ENCODE results near the gene SPACDR. TPM values are rescaled to one million over a fixed set of nuclear protein-coding genes. Genes with fewer than 3 reads are reported as not detected.

The SPACDR gene
- total RNA-seq, 1 experiment from 2014 or later = 4.5 TPM

DNA sequence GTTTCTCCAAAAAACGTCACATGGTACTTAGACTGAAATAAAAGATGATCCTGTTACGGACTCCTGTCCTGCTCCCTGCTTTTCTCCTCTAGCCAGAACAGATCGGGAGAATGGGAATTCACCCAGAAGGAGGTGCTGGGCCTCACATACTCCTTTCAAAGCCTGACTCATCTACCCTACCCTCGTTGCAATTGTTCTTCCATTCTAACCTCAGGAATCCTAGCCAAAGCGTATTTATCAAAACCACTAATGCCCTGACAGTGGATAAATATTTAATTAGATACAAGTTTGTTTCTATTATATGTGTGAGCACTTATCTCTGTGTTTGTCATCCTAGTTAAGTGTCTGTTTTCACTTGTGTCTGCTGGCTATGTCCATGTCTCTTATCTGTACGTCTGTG, 57.3 kb downstream of the SPACDR start:
- Mint-ChIP-seq H3K27me3 (ENCODE audit: unreplicated experiment) (no peaks in the 10 kb centered on the region), H3K27ac (ENCODE audit: unreplicated experiment) (no peak overlapping the region), H3K4me3 (ENCODE audit: low read depth, unreplicated experiment) (no peak overlapping the region), H3K9me3 (ENCODE audit: low read depth, unreplicated experiment) (no peaks in the 10 kb centered on the region), H3K36me3 (ENCODE audit: insufficient read depth, unreplicated experiment) (no peaks in the 10 kb centered on the region), H3K4me1 (ENCODE audit: low read depth, unreplicated experiment) (no peaks in the 10 kb centered on the region)
- TF ChIP-seq, protein P1, sequence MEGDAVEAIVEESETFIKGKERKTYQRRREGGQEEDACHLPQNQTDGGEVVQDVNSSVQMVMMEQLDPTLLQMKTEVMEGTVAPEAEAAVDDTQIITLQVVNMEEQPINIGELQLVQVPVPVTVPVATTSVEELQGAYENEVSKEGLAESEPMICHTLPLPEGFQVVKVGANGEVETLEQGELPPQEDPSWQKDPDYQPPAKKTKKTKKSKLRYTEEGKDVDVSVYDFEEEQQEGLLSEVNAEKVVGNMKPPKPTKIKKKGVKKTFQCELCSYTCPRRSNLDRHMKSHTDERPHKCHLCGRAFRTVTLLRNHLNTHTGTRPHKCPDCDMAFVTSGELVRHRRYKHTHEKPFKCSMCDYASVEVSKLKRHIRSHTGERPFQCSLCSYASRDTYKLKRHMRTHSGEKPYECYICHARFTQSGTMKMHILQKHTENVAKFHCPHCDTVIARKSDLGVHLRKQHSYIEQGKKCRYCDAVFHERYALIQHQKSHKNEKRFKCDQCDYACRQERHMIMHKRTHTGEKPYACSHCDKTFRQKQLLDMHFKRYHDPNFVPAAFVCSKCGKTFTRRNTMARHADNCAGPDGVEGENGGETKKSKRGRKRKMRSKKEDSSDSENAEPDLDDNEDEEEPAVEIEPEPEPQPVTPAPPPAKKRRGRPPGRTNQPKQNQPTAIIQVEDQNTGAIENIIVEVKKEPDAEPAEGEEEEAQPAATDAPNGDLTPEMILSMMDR (IDR thresholded peaks at IDR 0.05; ENCODE audit: unreplicated experiment) = no peak
- BruUV-seq (replicated peaks) = no TSS peak
- DNase-seq = no peak
- CTCF ChIA-PET = interaction anchor here (1.0 kb wide), 1 partner anchor 9 kb away, joined by 4 read pairs; no protein-coding TSS in a partner anchor
- intact Hi-C loops (cut with micrococcal nuclease; ENCODE audit: unreplicated experiment) = no loop called here

Other genes with a start within 250 kb of the SPACDR start
- not detected in 2 replicates for gene PVRIG, start 244.3 kb downstream of the SPACDR start, total RNA-seq (2022)
- not detected in 2 replicates for gene SPDYE3, start 156.6 kb downstream of the SPACDR start, total RNA-seq (2022)
- 40.0 and 40.4 TPM in 2 replicates for gene PILRB, start 106.1 kb downstream of the SPACDR start, total RNA-seq (2022)
- 3.1 and 3.3 TPM in 2 replicates for gene PILRA, start 90.8 kb downstream of the SPACDR start, total RNA-seq (2022)
- gene ZCWPW1, start 35.6 kb downstream of the SPACDR start, total RNA-seq (2022) = 4.1 and 4.3 TPM in 2 replicates
- gene MEPCE, start 34.4 kb downstream of the SPACDR start, total RNA-seq (2022) = 26.1 and 30.6 TPM in 2 replicates
- gene PPP1R35, start 27.8 kb downstream of the SPACDR start, total RNA-seq (2022) = 23.5 and 29.1 TPM in 2 replicates
- gene TSC22D4, start 15.0 kb upstream of the SPACDR start, total RNA-seq (2022) = 24.4 and 27.3 TPM in 2 replicates
- gene NYAP1, start 19.7 kb upstream of the SPACDR start, total RNA-seq (2022) = 0.38 and 0.39 TPM in 2 replicates
- gene AGFG2, start 74.9 kb upstream of the SPACDR start, total RNA-seq (2022) = 45.6 and 63.1 TPM in 2 replicates
- 3.1 and 3.2 TPM in 2 replicates for gene SAP25, start 109.6 kb upstream of the SPACDR start, total RNA-seq (2022)
- 29.0 and 34.6 TPM in 2 replicates for gene LRCH4, start 121.9 kb upstream of the SPACDR start, total RNA-seq (2022)
- gene FBXO24, start 122.1 kb upstream of the SPACDR start, total RNA-seq (2022) = 0.29 and 0.66 TPM in 2 replicates
- gene PCOLCE, start 138.1 kb upstream of the SPACDR start, total RNA-seq (2022) = 4.4 and 6.1 TPM in 2 replicates
- 11.7 and 14.6 TPM in 2 replicates for gene MOSPD3, start 148.3 kb upstream of the SPACDR start, total RNA-seq (2022)
- 0.90 and 1.5 TPM in 2 replicates for gene TFR2, start 177.3 kb upstream of the SPACDR start, total RNA-seq (2022)
- gene ACTL6B, start 192.2 kb upstream of the SPACDR start, total RNA-seq (2022) = not detected in 2 replicates
- gene GNB2, start 209.5 kb upstream of the SPACDR start, total RNA-seq (2022) = 129 and 134 TPM in 2 replicates
- gene GIGYF1, start 230.0 kb upstream of the SPACDR start, total RNA-seq (2022) = 29.5 and 30.8 TPM in 2 replicates
- gene POP7, start 241.9 kb upstream of the SPACDR start, total RNA-seq (2022) = 28.2 and 31.9 TPM in 2 replicates

All from Calu3 (cell line).